ENCODE results near the gene FYB2.

Gene FYB2

DNA sequence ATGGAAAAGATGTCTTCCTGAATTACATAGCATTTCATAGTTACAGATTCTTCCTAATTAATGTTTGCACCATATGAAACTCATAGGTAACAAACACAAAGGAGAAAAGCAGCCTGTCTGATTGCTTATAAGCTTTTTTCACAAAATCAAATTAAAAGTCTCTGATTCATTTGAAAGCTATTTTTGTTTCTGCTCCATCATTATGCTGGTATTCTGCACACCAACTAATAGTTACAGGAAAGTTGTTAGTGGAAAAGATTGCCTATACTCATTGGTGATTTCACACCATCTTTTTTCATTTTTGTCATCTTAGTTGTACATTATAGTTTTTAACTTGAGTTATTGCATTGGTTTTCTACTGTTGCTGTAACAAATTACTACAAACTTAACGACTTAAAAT lies 104.0 kb downstream of the FYB2 start:
- DNase-seq (ENCODE audit: low read depth in 2 of 2), result no peak

GRCh38 chr1:56713112-56713511 lies 106.1 kb downstream of the FYB2 start:
- DNase-seq (ENCODE audit: low read depth in 2 of 2), result no peak

DNA sequence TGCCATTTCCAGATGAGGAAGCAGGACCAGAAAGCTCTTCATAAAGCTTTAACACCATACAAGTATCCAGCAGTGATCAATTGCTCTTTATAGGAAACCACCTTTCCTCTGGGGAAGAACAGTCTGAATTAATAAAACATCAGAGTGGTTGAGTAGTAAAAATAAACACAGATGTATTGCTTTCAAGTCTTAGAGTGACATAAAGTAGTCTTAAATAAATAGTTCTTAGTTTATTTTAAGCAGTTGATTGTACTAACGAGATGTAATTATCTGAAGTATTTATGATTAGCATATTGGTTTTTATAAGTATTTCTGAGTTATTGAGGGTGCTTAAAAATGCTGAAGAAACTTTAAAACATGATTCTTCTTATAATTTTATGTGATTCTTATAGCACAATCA lies 107.1 kb downstream of the FYB2 start:
- no peak for DNase-seq (ENCODE audit: low read depth in 2 of 2)

DNA sequence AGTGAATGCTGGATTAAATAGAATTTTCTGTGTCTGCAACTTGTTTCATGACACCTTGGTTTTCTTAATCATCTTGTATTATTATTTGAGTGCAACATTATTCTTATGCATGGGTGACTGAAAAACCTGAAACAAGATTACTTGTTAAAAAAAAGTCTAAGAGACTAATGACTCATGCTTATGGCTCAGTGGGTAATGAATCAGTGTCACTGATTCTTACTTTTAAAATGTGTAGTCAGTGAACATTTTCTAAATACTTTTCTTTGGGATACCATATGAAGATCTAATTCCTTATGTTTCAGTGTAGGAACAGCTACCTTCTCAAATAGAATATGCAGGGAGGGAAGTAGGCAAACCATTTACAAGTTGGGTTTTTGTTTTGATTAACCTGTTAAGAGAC lies 108.6 kb downstream of the FYB2 start:
- no peak for DNase-seq (ENCODE audit: low read depth in 2 of 2)

DNA sequence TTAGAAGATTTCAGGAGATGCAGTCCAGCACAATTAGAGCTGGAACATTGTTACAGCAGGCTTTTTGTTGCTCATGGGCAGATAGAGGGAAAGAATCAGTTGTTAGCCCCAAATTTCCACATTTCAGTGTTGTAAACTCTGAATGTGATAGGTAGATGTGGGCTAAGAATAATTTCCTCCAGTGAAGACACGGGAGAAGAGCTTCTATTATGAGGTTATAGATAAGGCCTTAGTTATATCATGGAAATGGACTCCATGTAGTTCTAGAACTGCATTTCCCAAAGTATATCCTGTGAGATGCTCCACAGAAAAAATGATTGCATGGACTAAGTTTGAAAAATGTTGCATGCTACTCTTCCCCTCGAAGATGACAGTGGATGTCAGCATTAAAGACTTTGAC lies 109.2 kb downstream of the FYB2 start:
- no peak for DNase-seq (ENCODE audit: low read depth in 2 of 2)

GRCh38 chr1:56709269-56709880 lies 109.8 kb downstream of the FYB2 start:
- DNase-seq (ENCODE audit: low read depth in 2 of 2), result no peak

- DNase-seq (ENCODE audit: low read depth in 2 of 2), result no peak
Observed at GRCh38 chr1:56707379-56707778, 111.8 kb downstream of the FYB2 start.

DNA sequence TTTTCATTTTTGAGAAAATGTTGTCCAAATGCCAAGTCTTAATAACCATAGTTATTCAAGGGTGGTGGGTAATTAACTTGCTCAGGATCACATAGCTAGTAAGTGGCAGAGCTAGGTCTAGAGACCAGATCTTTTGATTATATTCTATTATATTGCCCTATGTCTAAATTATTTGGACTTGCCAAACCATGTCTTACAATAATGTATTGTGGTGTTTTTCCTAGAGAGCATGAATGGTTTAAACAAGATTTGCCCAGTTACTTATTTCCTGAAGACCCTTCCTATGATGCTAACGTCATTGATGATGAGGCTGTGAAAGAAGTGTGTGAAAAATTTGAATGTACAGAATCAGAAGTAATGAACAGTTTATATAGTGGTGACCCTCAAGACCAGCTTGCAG lies 115.5 kb downstream of the FYB2 start:
- DNase-seq (ENCODE audit: low read depth in 2 of 2), result no peak

DNA sequence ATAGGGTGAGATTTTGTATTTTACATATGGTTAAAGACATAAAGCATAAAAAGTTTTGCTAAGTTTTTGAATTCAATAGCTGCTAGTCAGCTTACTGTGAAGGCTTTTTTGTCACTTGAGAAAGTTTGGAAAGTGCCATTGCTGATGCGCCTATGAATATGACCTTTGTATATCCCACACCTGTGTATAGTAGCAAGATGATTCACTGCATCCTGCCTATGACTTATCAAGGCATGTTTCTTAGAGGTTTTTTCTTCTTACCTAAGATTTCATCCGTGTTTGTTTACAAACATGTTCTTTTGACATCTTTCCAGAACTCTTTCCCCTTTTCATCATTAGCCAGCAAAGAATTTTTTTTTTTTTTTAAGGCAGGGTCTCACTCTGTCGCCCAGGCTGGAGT lies 122.5 kb downstream of the FYB2 start:
- DNase-seq (ENCODE audit: low read depth in 2 of 2), result no peak

DNA sequence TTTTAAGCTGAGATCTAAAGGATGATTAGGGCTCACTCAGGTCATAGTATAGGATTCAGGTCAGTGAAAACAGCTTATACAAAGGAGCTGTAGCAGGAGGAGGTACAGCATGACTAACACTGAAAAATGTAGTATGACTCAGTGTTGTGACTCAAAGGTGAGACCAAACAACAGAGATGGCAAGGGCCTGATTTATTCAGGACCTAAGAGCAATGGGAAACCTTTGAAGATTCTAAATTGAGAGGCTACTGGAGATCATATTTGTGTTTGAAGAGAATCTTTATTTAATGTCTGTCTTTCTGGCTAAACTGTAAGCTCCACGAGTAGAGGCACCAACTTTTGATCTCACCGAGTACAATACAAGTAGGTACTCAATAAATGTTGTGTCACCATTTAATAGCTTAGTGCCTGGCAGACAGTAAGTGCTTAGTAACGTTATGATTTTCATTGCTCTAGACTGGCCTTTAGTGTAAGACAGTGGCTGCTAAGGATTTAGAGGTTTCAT lies 130.6 kb downstream of the FYB2 start:
- no peak for DNase-seq (ENCODE audit: low read depth in 2 of 2)

DNA sequence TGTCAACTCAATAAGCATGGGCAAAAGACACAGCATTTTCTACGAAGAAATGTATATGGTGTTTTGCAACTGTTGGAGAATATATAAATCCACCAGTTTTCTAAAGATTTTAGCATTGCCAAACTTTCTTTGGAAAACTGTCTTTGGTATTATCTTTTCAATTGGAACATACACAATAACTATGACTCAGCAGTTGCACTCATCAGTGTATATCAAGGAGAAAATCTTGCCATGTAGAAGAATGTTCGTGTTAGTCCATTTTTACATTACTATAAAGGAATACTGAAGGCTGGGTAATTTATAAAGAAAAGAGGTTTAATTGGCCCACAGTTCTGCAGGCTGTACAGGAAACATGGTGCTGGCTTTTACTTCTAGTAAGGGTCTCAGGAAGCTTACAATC lies 133.0 kb downstream of the FYB2 start:
- DNase-seq (ENCODE audit: low read depth in 2 of 2), result no peak

GRCh38 chr1:56683569-56683968 lies 135.6 kb downstream of the FYB2 start:
- DNase-seq (ENCODE audit: low read depth in 2 of 2), result no peak

- no peak for DNase-seq (ENCODE audit: low read depth in 2 of 2)
Observed at GRCh38 chr1:56676571-56677035, 142.6 kb downstream of the FYB2 start.

GRCh38 chr1:56675763-56676162 lies 143.4 kb downstream of the FYB2 start:
- no peak for DNase-seq (ENCODE audit: low read depth in 2 of 2)

GRCh38 chr1:56672579-56672978 lies 146.6 kb downstream of the FYB2 start:
- no peak for DNase-seq (ENCODE audit: low read depth in 2 of 2)

DNA sequence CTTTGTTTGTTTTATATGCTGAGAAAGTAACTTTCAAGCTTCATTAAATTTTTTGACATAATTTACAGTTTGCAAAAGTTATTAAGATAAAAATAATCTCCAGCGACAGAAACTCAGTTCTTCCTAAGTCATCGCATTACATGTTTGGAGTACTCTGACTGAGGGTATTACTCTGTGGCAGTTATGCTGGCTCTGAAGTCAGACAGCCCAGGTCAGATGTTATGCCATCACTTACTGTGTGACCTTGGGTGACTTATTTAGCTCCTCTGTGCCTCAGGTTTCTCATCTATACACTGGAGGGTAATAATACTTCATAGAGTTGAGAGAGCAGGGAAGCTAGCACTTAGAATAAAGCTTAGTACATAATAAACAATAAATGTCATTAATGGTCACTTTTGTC lies 147.7 kb downstream of the FYB2 start:
- no peak for DNase-seq (ENCODE audit: low read depth in 2 of 2)

DNA sequence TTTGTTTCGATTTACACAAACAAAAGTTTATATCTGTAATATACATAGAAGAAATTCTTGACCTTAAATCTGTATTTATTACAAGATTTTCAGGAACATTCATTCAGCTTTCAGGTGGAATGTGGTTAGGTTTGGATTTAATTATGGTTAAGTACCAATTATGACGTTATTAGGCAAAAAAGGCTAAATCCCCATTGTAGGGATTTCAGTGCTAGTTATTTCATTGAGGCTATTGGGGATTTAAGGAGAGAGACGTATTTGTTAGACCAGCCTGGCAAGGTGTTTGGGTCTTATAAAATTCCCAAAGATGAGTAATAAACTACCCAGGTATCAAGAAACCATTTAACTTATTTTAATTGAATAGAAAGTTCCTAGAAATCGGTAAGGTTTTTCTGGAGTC lies 148.1 kb downstream of the FYB2 start:
- no peak for DNase-seq (ENCODE audit: low read depth in 2 of 2)

- no peak for DNase-seq (ENCODE audit: low read depth in 2 of 2)
Observed at GRCh38 chr1:56670350-56670749, 148.9 kb downstream of the FYB2 start.

Measured in stimulated activated CD4-positive, alpha-beta T cell treated with anti-CD3 and anti-CD28 coated beads, Interleukin-12 subunit alpha, Interleukin-12 subunit beta, amount 100 ng/mL, for 24 hours (primary cell).